ENCODE measurements around the gene SCAP. TPM values are rescaled to one million over a fixed set of nuclear protein-coding genes. Genes with fewer than 3 reads are reported as not detected.

Gene SCAP
- total and polyA plus RNA-seq, 8 donors: 52.8 to 84.3 (median 58.9) TPM

DNA sequence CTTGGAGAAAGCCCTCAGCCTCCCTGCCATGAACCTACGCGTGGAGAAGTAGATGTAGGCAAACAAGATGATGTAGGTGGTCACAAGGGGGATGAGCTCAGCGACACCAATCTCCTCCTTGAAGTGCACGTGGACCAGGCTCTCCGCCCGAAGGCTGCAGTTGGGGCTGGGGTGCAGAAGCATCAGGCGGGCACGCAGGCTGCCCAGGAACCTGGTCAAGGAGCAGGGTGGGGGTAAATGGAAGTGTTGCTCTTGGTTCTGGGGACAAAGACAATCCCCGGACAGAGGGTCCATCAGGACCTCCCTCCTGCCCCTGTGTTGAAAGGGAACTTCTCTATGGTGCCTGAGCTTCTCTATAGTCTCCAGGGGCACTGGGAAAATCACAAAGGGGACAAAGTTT is 49.8 kb downstream of the SCAP start:
- Histone ChIP-seq H3K4me1 (peaks cover 9 to 15% of the 10 kb centered on the region in 2 donors), H3K4me3 (no peak overlapping the region), H3K27ac (no peak overlapping the region), H3K9me3 (no peaks in the 10 kb centered on the region), H3K27me3 (no peaks in the 10 kb centered on the region), H3K36me3 (peaks cover 0 to 72% of the 10 kb centered on the region in 2 donors)
- peak in 1 of 4 donors; percentile 14 for DNase-seq
- no peak for TF ChIP-seq CTCF (IDR thresholded peaks at IDR 0.05)
- intact Hi-C loops (cut with DNase I): loop anchor here in 1 of 2 donors (10.0 kb wide), 1 partner anchor 49 kb away; the partner anchor contains the start of gene SCAP
- ATAC-seq: no peak

GRCh38 chr3:47425383-47425778 is 50.4 kb downstream of the SCAP start:
- Histone ChIP-seq H3K9me3 (no peaks in the 10 kb centered on the region), H3K36me3 (peaks cover 0 to 69% of the 10 kb centered on the region in 2 donors), H3K4me3 (no peak overlapping the region), H3K27me3 (no peaks in the 10 kb centered on the region), H3K27ac (no peak overlapping the region), H3K4me1 (peaks cover 9 to 20% of the 10 kb centered on the region in 2 donors)
- intact Hi-C loops (cut with DNase I): loop anchor here in 1 of 2 donors (10.0 kb wide), 1 partner anchor 49 kb away; the partner anchor contains the start of gene SCAP
- no peak for TF ChIP-seq CTCF (IDR thresholded peaks at IDR 0.05)
- ATAC-seq (no peak), DNase-seq (peak in 1 of 4 donors; percentile 28)

- no peak overlapping the region for H3K27ac ChIP-seq
- H3K4me3 ChIP-seq: no peak overlapping the region
- H3K36me3 ChIP-seq: peaks cover 0 to 76% of the 10 kb centered on the region in 2 donors
- ATAC-seq: no peak
- DNase-seq: peak in 1 of 4 donors; percentile 4
- intact Hi-C loops (cut with DNase I): loop anchor here (5.0 to 10.0 kb wide), 2 partner anchors 50 to 53 kb away; partner anchors contain the start of gene SCAP (in 2 of the 2)
- no peaks in the 10 kb centered on the region for H3K9me3 ChIP-seq
- no peaks in the 10 kb centered on the region for H3K27me3 ChIP-seq
- TF ChIP-seq CTCF (IDR thresholded peaks at IDR 0.05): no peak
- peaks cover 9 to 20% of the 10 kb centered on the region in 2 donors for H3K4me1 ChIP-seq
Observed at GRCh38 chr3:47424434-47425382, 51.0 kb downstream of the SCAP start.

- intact Hi-C loops (cut with DNase I): loop anchor here (5.0 to 10.0 kb wide), 2 partner anchors 51 to 54 kb away; partner anchors contain the start of gene SCAP (in 2 of the 2)
- Histone ChIP-seq H3K36me3 (peaks cover 0 to 87% of the 10 kb centered on the region in 2 donors), H3K4me1 (peaks cover 9 to 20% of the 10 kb centered on the region in 2 donors), H3K27ac (no peak overlapping the region), H3K27me3 (no peaks in the 10 kb centered on the region), H3K9me3 (no peaks in the 10 kb centered on the region), H3K4me3 (no peak overlapping the region)
- DNase-seq (no peak), ATAC-seq (no peak)
- no peak for TF ChIP-seq CTCF (IDR thresholded peaks at IDR 0.05)
Observed at GRCh38 chr3:47423548-47424145, 52.1 kb downstream of the SCAP start.

All from left lung (tissue), 10 donors.